ENCODE measurements around the gene STK24.

DNA sequence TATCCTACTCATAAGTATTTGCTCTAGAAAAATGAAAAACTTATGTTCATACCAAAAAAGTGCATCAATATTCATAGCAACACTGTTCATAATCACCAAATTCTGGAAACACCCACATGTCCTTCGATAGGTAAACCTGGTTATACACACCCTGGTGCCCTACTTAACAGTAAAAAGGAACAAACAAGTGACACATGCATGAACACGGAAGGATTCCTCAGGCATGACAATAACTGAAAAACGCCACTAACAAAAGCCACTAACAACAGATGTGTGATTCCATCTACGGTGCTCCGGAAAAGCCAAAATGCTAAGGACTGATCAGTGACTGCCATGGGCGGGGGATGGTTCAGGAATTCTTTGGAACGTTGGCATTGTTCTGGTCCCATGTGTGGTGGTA is 65.5 kb downstream of the STK24 start:
- no peak for TF ChIP-seq CTCF (IDR thresholded peaks at IDR 0.05; ENCODE audit: low read depth, low read length)
- TF ChIP-seq EZH2phosphoT487 (IDR thresholded peaks at IDR 0.05; ENCODE audit: low read depth), result no peak

All from OCI-LY3 (cell line).